Ishikawa (cell line): ENCODE measurements around the gene DNAJB11.

Experiments used
- CEBPB ChIP-seq: IDR thresholded peaks from 2 replicates; pipeline ENCODE4 v1.6.1; 2012
- CREB1 ChIP-seq: IDR thresholded peaks from 2 replicates; pipeline ENCODE4 v1.6.1; 2012; ENCODE audit warnings: low read depth
- EGR1 ChIP-seq: IDR thresholded peaks from 2 replicates; pipeline ENCODE4 v1.6.1; 2012
- EP300 ChIP-seq: IDR thresholded peaks from 2 replicates; pipeline ENCODE4 v1.6.1; 2012; ENCODE audit warnings: borderline replicate concordance
- FOXM1 ChIP-seq: IDR thresholded peaks from 2 replicates; pipeline ENCODE4 v1.6.1; 2012; ENCODE audit warnings: low read depth, borderline replicate concordance
- MAX ChIP-seq: IDR thresholded peaks from 2 replicates; pipeline ENCODE4 v1.6.1; 2012
- NFIC ChIP-seq: IDR thresholded peaks from 2 replicates; pipeline ENCODE4 v1.6.1; 2012
- RAD21 ChIP-seq: IDR thresholded peaks from 2 replicates; pipeline ENCODE4 v1.6.1; 2012; ENCODE audit warnings: low read depth
- TAF1 ChIP-seq: IDR thresholded peaks from 2 replicates; pipeline ENCODE4 v1.6.1; 2012; ENCODE audit warnings: low read depth, mild to moderate bottlenecking
- TCF12 ChIP-seq: IDR thresholded peaks from 2 replicates; pipeline ENCODE4 v1.6.1; 2012; ENCODE audit warnings: low read depth
- TEAD4 ChIP-seq: IDR thresholded peaks from 2 replicates; pipeline ENCODE4 v1.6.1; 2012
- USF1 ChIP-seq: IDR thresholded peaks from 2 replicates; pipeline ENCODE4 v1.6.1; 2012
- YY1 ChIP-seq: IDR thresholded peaks from 2 replicates; pipeline ENCODE4 v1.6.1; 2012; ENCODE audit warnings: low read depth
- ZBTB7A ChIP-seq: IDR thresholded peaks from 2 replicates; pipeline ENCODE4 v1.6.1; 2012; ENCODE audit warnings: low read depth
- TF ChIP-seq, protein P1 (sequence below): IDR thresholded peaks from 2 replicates; pipeline ENCODE4 v1.6.1; 2012; ENCODE audit warnings: low read depth, mild to moderate bottlenecking

Gene DNAJB11

DNA sequence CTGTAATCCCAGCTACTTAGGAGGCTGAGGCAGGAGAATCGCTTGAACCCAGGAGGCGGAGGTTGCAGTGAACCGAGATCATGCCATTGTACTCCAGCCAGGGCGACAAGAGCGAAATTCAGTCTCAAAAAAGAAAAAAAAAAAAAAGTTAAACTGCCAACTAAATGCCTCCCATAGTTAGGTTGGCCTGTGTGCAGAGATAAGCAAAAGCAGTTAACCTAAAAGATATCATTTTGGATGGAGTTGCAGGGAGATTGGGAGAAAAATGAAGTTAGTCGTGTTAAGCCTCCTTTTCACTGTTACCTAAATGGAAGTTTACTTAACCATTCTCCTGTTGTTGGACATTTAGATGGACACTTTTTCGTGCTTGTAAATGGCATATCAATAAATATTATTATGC lies 58.2 kb downstream of the DNAJB11 start:
- TF ChIP-seq EGR1 (no peak), TCF12 (no peak), RAD21 (no peak), NFIC (no peak), TAF1 (no peak), USF1 (no peak), YY1 (no peak), TEAD4 (no peak), EP300 (no peak), CREB1 (no peak), ZBTB7A (no peak), FOXM1 (no peak), CEBPB (no peak), MAX (no peak)
- TF ChIP-seq, protein P1, sequence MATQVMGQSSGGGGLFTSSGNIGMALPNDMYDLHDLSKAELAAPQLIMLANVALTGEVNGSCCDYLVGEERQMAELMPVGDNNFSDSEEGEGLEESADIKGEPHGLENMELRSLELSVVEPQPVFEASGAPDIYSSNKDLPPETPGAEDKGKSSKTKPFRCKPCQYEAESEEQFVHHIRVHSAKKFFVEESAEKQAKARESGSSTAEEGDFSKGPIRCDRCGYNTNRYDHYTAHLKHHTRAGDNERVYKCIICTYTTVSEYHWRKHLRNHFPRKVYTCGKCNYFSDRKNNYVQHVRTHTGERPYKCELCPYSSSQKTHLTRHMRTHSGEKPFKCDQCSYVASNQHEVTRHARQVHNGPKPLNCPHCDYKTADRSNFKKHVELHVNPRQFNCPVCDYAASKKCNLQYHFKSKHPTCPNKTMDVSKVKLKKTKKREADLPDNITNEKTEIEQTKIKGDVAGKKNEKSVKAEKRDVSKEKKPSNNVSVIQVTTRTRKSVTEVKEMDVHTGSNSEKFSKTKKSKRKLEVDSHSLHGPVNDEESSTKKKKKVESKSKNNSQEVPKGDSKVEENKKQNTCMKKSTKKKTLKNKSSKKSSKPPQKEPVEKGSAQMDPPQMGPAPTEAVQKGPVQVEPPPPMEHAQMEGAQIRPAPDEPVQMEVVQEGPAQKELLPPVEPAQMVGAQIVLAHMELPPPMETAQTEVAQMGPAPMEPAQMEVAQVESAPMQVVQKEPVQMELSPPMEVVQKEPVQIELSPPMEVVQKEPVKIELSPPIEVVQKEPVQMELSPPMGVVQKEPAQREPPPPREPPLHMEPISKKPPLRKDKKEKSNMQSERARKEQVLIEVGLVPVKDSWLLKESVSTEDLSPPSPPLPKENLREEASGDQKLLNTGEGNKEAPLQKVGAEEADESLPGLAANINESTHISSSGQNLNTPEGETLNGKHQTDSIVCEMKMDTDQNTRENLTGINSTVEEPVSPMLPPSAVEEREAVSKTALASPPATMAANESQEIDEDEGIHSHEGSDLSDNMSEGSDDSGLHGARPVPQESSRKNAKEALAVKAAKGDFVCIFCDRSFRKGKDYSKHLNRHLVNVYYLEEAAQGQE = no peak

DNA sequence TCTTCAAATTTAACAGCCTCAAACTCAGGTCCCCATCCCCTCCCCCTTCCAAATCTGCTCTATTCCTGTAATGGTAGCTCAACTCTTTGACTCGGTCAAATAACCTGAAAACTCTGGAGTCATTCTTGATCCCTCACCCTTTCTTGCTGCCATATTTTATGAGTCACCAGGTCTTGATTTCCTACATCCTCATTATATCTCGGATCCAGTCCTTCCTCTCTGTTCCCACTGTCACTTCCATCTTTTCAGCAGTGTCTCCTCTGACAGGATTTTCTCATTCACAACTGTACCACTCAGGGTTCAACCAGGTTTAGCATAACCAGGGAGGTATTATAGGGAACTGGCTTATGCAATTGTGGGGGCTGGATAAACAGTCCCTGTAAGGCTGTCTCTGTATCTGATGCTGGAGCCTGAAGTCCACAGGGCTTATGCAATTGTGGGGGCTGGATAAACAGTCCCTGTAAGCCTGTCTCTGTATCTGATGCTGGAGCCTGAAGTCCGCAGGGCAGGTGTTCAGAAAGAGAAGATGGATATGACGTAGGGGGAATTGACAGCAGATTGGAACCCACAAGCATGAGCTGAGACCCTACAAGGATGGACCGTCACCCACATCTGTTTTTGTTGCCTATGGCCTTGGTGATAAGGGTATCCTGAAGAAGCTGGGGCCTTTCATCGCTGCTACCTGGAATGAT lies 60.6 kb downstream of the DNAJB11 start:
- TF ChIP-seq TAF1 (no peak), USF1 (no peak), ZBTB7A (no peak), NFIC (no peak), CREB1 (no peak), CEBPB (no peak), TEAD4 (no peak), MAX (no peak), EP300 (no peak), YY1 (no peak), RAD21 (no peak), TCF12 (no peak), EGR1 (no peak), FOXM1 (no peak)
- TF ChIP-seq, protein P1 = no peak

- TF ChIP-seq CEBPB = peak; percentile 70
- TF ChIP-seq MAX = no peak
These were observed 63.0 kb downstream of the DNAJB11 start for GRCh38 chr3:186633481-186633880.
